Raji (cell line): Measurements from ENCODE around the gene MCEMP1.

Experiments
- POLR2A ChIP-seq: IDR thresholded peaks from 2 replicates; pipeline ENCODE4 v1.6.1; 2011; ENCODE audit warnings: low read depth, low read length, control low read depth; ENCODE audit not compliant: insufficient read depth

The MCEMP1 gene

GRCh38 chr19:7715671-7716070 lies 38.8 kb downstream of the MCEMP1 start:
- TF ChIP-seq POLR2A: no peak

DNA sequence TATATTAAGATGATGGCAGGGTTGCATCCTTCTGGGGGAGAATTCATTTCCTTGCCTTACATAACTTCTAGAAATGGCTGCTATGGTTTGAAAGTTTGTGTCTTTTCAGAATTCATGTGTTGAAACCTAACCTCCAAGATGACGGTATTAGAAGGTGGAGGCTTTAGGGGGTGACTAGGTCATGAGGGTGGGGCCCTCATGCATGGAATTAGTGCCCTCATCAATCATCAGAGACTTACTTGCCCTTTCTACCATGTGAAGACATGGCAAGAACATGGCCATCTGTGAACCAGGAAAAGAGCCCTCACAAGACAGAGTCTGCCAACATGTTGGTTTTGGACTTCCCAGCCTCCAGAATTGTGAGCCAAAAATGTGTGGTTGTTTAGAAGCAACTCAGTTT lies 39.9 kb downstream of the MCEMP1 start:
- TF ChIP-seq POLR2A: no peak

DNA sequence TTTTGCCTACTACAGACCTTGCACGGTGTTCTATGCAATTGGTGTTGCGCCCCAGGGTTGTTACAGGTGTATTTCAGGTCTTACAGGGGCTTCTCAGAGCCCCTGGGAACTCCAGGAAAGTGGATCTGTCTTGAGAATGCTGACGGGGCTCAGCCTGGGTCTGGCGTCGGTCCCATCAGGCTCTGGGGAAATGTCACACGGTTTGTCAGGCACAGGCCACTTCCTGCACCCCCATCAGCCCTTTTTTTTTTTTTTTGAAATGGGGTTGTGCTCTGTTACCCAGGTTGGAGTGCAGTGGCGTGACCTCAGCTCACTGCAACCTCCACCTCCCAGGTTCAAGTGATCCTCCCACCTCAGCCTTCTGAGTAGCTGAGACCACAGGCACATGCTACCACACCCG lies 41.8 kb downstream of the MCEMP1 start:
- TF ChIP-seq POLR2A: no peak

DNA sequence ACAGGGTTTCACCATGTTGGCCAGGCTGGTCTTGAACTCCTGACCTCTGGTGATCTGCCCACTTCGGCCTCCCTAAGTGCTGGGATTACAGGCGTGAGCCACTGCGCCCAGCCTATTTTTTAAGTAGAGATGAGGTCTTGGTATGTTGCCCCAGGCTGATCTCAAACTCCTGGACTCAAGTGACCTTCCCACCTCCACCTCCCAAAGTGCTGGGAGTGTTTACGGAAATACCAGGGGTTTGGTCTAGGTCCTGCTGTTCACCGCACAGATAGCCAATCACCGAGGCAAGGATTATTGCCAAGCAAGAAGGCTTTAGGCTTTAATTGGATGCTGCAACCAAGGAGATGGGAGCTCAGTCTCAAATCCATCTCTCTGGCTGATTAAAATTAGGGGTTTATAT lies 43.5 kb downstream of the MCEMP1 start:
- no peak for TF ChIP-seq POLR2A

GRCh38 chr19:7722231-7722651 lies 45.4 kb downstream of the MCEMP1 start:
- TF ChIP-seq POLR2A: no peak

GRCh38 chr19:7725791-7726190 lies 48.9 kb downstream of the MCEMP1 start:
- TF ChIP-seq POLR2A: no peak

GRCh38 chr19:7729211-7729610 lies 52.3 kb downstream of the MCEMP1 start:
- TF ChIP-seq POLR2A: no peak
